SW480 (cell line): ENCODE results near the gene PTPRO.

ENCODE experiments used
- DNase-seq: peaks from one replicate; pipeline ENCODE4 v3.0.0-alpha.2; 2016; ENCODE audit warnings: low spot score

Gene PTPRO

DNA sequence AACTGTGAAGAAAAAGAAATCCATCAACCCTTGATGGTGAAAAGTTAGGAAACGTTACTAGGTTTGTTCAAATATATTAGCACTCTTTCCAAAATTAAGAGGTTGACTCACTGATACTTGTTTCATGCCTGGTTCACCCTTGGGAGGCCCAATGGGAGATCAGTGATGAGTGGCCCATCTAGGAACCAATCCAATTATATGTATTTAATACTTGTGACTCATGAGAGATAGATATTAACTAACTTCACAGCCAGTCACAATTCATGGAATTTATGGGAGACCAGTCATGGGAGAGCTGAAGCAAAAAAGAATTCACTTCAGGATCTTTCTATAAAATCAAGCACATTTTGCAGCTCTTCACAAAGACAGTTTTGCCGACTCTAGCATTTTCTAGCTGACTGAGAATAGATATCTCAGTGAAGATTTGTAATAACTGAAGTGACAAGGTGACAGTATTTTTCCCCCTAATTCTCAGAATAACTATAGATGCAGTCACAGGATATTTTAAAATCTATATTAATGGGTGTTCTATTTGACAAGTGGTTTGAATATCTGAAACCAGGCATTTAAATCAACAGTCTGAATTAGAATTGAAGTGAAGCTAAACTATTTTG is 236.7 kb downstream of the PTPRO start:
- no peak for DNase-seq

DNA sequence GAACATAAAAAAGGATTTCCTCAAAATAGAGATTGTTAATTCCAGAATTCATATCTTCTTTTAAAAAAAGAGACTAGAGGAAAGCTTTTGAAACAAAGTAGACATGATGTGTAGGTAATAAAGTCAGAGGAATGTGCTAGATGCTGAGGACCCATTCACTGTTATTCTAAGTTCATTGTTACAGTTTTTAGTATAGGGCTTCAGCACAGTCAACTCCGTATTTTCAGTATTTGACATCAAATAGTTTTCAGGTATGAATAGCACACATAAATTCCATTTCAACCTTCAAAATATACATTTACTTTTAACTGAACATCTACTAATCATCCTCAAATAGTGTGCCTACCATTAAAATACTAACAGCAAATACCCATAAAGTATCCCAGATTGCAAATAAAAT is 239.1 kb downstream of the PTPRO start:
- DNase-seq, result no peak

DNA sequence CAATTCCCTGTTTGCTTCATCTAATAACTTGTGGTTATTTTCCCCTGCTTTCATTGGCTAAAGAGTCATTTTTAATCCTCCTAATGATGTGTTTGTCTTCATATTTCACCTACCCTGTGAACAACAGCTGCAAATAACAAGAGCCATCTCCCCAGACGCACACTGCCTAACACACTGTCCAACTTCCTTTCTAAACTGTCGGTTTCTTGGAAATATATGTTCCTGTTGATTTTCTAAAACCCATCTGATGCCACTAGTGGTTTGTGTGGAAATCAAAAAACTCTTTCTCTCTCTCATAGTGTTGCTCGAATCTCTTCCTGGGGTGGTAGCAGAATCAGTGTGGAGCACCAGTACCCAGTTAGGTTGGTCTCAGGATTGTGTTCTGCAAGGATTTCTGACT is 240.0 kb downstream of the PTPRO start:
- DNase-seq, result no peak

DNA sequence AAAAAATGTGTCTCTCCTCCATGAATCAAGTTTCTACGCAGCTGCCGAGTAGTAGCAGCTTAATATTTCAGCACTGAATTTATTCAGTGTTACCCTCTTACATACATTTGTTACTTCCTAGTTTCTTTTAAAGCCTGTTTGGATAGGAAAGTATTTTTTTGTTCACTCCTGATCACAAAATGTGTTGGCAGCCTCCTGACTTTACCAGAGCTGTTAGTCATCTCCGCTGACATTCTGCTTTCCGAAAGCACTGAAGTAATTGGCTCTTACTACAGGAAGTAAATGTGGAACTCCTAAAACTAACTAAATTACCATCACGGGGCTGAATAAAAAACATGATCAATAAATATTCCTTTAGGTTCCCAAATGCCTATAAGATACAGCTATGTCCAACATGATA is 241.4 kb downstream of the PTPRO start:
- DNase-seq, result no peak

DNA sequence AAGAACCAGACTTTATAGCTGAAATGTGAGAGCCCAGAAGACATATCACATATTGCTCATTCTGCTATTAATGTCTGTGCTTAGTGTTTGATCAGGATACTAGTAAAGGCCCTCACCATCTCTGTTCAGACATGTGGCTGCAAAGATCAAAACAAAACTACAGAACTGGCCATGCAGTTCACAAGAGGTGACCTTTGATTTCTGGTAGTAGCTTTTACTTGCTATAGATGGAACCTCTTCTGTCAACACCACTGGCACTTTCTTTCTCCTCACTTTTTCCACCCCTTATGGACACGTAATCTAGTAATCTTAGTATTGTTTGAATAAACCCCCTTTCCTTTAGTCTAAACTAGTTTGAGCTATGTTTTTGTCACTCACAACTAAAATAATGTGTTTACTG is 252.0 kb downstream of the PTPRO start:
- DNase-seq, result no peak

DNA sequence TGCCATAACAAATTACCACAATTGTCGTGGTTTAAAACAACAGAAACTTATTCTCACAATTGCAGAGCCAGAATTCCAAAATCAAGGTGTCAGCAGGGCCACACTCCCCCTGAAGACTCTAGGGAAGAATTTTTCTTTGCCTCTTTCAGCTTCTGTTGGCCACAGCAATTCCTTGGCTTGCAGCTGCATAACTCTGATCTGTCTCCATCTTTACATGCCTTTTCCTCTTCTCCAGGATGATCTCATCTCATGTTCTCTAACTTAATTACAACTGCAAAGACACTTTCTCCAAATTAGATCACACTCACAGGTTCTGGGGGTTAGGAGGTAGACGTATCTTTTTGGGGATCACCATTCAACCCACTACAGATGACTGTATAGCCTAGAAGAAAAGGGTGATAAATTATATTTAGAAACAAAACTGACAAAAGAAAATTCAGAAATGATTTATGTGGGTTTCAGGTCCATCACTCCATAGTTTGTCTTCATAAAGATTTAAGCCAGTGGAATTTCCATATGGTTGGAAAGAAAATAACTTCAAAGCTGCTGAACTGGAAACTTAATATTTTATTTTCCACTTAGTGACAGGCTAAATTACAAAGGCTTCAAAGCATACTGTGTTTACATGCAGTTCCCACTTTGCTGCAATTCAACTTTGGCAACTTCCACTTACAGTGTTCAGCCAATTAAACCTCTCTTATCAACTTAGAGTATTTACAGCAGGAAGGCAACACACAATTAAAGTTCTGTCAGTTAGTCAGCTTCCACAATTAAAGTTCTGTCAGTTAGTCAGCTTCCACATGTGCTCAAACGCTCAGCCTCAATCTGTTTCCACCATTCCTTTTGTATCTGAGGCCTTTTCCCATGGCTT is 253.6 kb downstream of the PTPRO start:
- peak; percentile 25 for DNase-seq

DNA sequence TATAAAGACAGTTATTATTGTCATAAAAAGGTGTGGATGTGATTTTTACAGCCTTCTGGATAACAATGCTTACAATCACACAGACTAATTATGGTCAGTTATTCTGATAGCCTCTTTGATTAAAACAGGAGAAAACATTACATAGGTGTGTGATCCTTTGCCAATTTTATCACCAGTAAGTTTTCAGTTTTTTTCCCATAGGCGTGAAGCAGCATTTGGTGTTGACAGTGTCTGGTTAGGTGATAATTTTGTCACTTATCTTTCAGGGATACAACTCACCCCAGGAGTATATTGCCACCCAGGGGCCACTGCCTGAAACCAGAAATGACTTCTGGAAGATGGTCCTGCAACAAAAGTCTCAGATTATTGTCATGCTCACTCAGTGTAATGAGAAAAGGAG is 258.1 kb downstream of the PTPRO start:
- DNase-seq, result peak; percentile 17

DNA sequence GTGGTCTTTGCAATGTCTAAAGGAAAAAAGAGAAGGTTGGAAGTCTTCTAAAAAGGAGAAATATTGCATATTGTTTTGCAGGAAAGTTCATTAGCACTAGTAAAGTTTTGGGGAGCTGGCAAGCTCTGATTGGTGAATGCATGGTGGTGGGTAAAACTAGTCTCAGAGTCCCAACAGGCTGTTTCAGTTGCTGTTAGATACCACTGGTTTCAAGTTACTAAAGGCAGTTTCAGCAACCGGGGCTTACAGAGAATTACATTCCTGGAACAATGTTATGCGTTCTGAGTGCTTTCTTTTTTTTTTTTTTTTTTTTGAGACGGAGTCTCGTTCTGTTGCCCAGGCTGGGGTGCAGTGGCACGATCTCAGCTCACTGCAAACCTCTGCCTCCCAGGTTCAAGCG is 258.7 kb downstream of the PTPRO start:
- no peak for DNase-seq

DNA sequence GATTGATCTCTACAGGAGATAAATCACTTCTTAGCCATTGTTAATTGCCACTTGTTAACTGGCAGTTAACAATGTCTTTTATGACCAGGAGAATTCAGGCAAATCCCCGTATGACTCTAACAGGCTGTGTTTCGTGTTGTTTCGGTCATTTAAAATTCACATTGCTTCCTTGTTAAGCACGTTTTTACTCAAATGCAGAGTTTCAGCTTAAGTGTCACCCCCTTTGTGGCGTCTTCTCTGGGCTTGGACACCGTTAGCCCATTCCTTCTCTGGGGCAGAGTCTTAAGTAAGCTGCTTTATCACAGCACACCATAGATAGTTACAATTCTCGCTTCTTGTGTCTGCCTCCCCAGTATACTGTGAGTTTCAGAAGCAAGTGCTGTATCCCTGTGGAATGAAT is 261.5 kb downstream of the PTPRO start:
- DNase-seq, result no peak

DNA sequence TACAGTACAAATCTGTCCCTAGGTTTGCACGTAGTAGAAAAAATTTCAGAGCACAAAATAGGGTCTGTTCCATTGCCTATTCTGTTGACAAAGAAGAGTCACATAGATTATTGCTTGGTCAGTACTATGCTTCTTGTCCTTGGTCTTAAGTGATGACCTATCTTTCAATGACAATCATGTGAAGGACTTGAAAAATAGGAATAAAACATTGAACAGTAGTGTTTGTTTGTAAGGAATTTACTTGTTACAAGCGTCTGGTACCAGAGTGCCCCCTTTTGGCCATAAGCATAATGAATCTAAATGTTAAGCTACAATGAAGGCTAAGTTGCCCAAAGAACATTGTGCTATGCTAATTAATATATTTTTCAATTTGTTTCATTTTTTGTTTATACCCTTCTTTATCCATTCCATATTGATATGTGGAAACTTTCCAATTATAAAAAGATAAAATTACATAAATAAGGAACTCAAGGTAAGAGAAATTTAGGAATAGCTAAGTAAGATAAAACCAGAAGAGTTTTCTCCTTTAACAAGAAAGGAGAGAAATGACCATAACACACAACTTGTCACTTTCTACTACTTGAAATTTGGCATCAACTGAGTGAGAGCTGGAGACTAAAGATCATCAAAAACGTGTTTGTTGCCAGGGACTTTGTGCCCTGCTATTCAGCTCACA is 262.2 kb downstream of the PTPRO start:
- peak; percentile 47 for DNase-seq

DNA sequence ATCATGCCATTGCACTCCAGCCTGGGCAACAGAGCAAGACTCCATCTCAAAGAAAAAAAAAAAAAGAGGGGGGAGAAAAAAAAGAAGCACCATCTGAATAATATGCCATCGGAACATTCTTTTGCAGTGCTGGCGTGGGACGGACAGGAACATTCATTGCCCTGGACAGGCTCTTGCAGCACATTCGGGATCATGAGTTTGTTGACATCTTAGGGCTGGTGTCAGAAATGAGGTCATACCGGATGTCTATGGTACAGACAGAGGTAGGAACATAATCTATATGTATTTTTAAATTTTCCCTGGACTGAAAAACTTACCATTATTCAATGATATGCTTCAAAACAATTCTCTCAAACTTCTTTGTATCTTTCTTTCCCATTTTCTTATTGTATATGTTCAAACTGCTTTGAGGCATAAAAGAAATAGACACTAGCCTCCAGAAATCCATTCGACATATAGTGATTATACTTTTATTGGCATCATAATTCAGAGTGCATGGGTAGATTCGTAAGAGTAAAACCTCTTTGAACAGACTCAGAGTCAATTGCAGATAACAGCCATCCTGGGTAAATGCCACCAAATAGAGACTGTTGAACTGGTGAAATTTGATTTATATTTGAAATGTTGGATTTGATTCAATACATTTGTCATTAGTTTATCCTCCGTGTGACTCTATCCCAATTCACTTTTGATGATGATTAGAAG is 267.2 kb downstream of the PTPRO start:
- no peak for DNase-seq

DNA sequence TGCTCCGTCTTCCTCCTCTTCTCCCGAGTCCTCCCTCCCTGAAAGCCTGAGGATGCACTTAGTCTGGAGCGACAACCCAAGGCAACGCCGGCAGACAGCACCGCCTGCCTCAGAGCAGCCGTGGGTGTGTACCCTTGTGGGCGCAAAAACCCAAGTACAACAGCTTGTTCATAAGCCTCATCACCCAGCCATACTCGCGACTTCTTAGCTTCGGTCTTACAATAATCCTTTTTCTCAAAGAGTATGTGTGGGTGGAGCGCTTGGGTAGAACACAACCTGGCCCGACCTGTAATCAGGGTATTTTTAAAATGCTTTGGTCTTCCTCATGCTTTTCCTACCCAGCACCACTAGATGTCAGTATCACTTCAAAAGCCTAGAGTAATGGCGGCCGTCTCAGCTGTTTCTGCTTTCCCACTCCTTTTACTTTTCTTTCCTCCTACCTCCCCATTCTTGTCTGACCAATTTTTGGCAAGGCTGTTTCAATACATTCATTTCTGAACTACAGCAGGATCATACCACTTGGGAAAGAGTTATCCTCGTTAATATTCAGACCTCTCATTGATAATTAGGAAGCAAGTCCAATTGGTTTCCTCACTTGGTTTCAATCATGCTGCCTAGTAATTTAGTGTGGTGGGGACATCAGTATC is 268.0 kb downstream of the PTPRO start:
- peak; percentile 84 for DNase-seq

DNA sequence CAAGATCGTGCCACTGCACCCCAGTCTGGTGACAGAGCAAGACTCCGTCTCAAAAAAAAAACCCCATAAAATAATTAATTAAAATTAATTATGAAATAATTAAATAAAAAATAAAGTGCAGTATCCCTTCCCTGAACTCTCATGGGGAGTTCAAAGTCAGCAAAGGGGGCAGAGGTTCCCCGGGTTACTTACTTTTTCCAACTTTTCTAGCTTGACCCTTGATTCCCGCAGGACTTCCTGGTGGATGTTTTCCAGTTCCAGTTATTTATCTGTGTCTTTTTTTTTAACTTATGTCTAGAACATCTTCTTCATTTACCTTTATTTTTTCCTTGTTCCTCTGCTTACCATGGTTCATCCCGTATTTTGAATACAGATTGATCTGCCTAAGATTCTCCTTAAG is 269.5 kb downstream of the PTPRO start:
- DNase-seq, result no peak

DNA sequence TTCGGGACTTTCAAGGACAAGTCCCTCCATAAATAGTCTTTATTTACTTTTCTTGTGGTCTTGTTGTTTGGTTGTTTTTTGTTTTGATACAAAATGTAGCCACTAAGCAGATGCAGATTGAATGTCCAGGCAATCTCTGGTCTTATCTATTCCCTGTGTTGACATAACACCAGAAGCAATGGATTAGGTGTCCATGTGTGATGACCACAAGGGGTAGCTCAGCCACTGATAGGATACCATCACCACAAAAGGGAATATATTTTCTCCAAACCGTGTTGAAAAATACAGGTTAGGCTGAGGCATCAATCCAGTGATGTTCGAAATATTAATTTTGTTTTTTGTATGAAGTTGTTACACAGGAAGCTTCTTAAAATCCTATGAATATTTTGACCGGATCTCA is 270.6 kb downstream of the PTPRO start:
- no peak for DNase-seq

DNA sequence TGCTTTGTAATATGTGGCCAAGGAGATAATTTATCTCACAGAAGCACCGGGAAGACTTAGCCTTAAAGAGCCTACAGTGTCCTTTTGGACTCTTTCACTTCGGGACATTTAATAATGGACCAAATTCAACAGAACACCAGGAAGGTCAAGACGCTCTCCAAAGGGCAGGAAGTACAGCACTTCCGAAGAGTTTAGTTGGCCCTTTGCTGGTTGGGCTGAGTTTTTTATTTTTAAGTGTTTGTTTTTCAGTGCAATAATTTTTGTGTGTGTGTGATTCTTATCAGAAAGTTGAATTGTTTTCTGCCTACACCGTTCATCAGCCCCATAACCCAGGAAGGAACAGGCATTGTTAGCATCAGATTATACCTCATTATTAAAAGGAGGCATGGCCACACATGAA is 273.9 kb downstream of the PTPRO start:
- DNase-seq, result no peak

DNA sequence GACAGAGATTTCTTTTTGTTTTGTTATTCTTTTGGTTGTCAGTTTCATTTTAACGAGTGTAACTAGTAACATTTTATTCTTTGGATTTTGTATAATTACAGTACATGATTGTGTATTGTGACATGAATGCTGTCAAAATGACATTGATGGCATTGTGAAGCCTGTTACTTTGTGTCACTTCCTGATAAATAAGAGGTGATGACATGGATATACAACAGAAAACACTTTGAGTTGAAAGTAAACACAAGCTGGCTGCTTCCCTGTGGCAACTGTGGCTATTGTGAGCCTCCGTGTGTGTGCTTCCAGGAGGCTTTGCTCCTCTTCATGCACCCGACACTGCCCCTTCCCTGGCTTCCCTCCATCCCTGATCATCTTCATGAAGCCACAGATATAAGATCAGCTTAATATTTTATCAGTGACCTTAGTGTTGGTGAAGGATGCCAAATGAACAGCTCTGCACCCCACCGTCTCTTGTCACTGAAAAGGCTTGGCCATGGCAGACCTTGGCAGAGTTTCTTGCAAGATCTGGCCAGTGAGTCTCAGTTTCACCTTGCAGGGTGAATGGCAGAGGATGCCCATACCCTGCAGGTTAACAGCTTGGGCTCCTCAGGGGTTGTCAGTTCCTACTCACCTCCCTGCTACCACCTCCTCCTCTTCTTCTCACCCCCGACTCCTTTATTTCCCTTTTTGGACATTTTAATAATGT is 275.0 kb downstream of the PTPRO start:
- DNase-seq, result no peak

DNA sequence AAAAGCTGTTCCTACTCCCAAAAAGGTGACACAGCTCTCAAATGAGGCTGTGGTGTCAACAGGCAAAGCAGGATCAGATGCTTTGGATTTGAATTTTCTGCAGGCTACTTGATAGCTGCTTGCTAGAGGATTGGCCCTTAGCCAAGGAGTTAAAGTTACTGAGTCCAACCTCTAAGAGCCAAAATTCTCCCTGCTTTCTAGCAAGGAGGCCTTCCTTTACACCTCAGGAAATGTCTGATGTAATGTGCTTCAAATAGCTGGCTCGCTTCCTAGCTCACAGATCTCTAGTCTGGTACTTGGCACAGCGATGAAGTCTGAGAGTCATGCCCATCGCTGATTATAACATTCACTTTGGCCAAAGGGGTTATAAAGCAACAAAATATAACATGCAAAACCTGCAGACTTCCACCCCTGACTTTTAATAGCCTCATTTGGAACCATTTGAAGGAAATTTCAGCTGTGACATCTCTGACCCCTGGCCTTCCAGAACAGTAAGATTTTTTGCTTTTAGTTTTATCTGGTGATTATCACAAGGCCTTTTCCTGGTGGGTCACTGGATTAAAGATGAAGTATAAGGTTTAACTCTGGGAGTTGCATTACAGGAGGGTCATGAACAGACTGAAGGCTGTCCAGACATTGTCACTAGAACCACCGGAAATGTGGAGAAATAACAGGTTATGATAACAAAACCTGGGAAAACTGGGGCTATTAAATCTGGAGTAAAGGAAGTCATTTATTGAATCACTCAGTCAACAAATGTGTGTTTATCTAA is 277.1 kb downstream of the PTPRO start:
- no peak for DNase-seq

DNA sequence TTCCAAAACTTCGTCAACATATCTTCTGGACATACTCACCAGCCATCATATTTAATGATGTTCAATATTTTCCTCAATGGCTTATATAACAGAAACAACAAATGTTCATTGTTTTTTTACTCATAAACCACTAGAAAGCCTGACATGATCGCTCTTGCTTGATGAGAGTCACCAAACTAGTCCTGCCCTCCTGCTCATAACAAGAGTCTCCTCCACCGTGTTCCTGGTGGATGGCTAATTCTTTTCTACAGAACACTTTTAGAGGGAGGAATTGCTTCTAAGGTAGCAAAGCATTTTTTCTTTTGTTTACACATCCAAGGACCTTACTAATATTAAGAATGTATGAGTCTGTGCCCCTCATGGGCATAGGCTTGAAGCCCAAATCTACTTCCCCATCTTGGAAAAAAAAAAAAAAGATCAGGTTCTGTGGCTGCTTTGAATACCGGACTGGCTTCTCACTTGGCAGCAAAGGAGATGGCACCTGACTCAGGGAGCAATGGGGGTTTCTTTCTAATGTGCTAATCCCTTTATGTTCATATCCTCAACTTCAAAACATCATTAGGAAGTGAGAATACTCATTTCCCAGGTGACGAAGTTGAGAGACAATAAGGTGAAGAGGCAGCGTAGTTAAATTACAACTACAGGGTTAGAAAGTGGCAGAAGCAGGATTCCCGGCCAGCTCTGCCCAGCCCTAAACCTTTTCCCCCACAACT is 278.1 kb downstream of the PTPRO start:
- DNase-seq, result no peak

DNA sequence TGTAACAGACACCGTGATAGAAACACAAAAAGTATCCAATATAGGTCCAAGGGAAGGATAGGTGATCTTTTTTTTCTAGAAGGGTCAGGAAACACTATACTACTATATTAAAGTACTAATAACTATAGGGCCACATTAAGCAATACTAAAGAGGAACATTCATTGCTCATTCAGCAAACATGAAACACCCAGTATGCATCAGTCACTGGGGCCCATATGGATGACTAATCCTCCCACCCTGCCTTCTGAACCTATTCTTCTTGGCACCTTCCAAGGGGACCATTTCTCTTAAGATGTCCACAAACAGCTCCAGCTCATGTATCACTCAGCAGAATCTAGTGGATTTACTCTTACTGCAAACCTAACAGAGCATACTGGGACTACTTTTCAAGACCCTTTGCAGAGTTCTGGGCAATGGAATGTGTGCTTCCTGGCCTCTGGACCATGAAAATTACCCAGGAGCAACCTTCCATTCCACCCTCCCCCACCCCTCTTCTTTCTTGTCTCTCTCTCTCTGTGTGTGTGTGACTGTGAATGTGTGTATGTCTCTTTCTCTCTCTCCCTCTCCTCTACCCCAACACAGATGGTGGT is 279.0 kb downstream of the PTPRO start:
- DNase-seq, result no peak
